DMS 273 treated with DMSO at 0.1 percent for 48 hours (cell line): ENCODE results near the gene SLC24A1.

Experiments used
- DNase-seq: peaks from one replicate; lab custom pipeline; 2025; lab: John Stamatoyannopoulos, UW

SLC24A1 gene

GRCh38 chr15:65653341-65653740 is 31.6 kb downstream of the SLC24A1 start:
- DNase-seq, result no peak

- no peak for DNase-seq
These were observed 32.2 kb downstream of the SLC24A1 start for GRCh38 chr15:65653801-65654521.

- no peak for DNase-seq
These were observed 33.3 kb downstream of the SLC24A1 start for GRCh38 chr15:65655026-65655425.

- no peak for DNase-seq
These were observed 33.7 kb downstream of the SLC24A1 start for GRCh38 chr15:65655457-65655856.

- DNase-seq, result no peak
These were observed 37.8 kb downstream of the SLC24A1 start for GRCh38 chr15:65659502-65660052.

- DNase-seq, result no peak
These were observed 39.2 kb downstream of the SLC24A1 start for GRCh38 chr15:65660927-65661326.

- no peak for DNase-seq
These were observed 41.8 kb downstream of the SLC24A1 start for GRCh38 chr15:65663521-65663920.

GRCh38 chr15:65666257-65666656 is 44.5 kb downstream of the SLC24A1 start:
- no peak for DNase-seq

- DNase-seq, result no peak
These were observed 53.8 kb downstream of the SLC24A1 start for GRCh38 chr15:65675551-65675950.

GRCh38 chr15:65676123-65676522 is 54.4 kb downstream of the SLC24A1 start:
- DNase-seq, result no peak

- DNase-seq, result no peak
These were observed 58.8 kb downstream of the SLC24A1 start for GRCh38 chr15:65680544-65680943.

- no peak for DNase-seq
These were observed 60.7 kb downstream of the SLC24A1 start for GRCh38 chr15:65682404-65682911.

GRCh38 chr15:65688462-65688861 is 66.7 kb downstream of the SLC24A1 start:
- no peak for DNase-seq

- DNase-seq, result no peak
These were observed 68.4 kb downstream of the SLC24A1 start for GRCh38 chr15:65690173-65690572.

- no peak for DNase-seq
These were observed 69.0 kb downstream of the SLC24A1 start for GRCh38 chr15:65690778-65691177.

GRCh38 chr15:65695081-65695480 is 73.3 kb downstream of the SLC24A1 start:
- DNase-seq, result no peak
